HG03571 (cell line): ENCODE data around the gene CSH1.
"Not testable (repeated sequence)": the region's sequence is repeated elsewhere in the genome, so short reads cannot be mapped to it uniquely, and the experiment has no call there.

ENCODE experiments used
- ATAC-seq: cut with Tn5 transposase; IDR thresholded peaks from one replicate; pipeline ENCODE4 v1.9.1; 2021; ENCODE audit not compliant: unreplicated experiment

The CSH1 gene

DNA sequence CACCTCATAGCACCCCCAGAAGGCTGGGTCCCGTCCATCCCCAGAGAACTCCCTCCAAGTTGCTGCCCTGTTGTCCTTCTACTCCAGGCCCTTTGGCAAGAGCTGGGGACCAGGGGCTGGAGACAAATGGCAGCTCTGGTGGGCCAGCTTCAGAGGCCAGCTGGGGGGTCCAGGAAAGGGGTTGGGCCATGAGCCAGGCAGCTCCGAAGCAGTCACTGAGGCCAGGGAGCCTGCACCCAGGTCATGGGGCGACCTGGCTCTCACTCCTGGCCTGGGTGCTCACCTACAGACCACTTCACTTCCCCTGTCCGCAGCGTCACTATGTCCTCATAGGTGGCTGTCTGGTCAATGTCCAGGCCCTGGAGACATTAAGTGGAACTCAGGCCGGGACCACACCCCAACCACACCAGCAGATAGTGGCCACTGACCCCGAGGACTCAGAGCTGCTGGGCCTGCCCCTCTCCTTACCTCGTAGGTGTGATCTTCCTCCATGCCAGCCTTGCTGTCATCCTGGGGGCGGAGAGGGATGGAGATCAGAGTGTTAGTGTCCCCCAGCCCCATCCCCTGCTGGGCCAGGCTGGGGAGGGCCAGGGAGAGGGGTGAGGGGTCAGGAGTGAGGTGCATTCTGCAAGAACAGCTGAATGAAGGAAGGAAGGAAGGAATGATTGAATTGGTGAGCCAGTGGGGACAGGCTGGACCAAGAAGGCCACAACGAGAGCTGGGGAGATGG lies 32.8 kb upstream of the CSH1 start:
- no peak for ATAC-seq

- ATAC-seq, result no peak
These were observed 31.8 kb upstream of the CSH1 start for GRCh38 chr17:63928172-63928666.

- no peak for ATAC-seq
These were observed 31.2 kb upstream of the CSH1 start for GRCh38 chr17:63927464-63928171.

- ATAC-seq, result no peak
These were observed 29.8 kb upstream of the CSH1 start for GRCh38 chr17:63926164-63926563.

DNA sequence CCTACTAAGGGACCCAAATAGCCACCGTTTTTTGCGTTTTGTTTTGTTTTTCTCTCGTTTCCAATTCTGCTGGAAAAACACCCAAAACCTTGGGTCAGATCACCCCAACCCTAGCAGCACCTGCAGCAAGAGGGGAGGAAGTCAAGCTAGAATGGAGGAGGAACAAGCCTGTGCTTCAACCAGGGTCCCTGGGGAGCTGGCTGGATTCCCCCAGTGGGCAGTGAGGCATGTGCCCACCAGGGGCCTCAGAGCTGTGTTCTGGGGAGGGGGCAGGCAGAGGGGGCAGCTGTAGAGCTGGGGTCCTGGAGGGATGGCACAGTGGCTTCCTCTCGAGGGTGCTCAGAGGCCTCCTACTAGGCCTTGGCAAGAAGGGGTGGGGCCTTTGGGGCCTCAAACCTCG lies 29.2 kb upstream of the CSH1 start:
- no peak for ATAC-seq

DNA sequence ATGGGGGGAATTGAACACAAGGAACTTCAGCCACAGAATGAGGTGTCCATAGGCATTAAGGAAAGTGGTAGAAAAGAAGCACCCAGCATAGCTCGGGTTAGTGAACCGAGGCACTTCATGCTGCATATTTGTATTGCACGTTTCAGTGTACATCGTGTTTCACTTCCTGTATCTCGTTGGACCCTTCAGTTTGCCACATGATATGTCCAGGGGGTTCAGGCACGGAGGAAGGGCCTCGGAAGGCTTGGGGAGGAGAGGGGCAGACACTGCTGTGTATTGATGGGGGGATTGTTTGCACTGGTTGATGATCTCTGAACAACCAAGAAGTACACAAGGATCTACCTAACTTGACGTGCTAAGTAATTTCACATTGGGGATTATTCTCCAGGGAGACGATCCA lies 26.0 kb upstream of the CSH1 start:
- ATAC-seq, result peak; percentile 68

GRCh38 chr17:63920779-63921178 lies 24.4 kb upstream of the CSH1 start:
- not testable (repeated sequence) for ATAC-seq

DNA sequence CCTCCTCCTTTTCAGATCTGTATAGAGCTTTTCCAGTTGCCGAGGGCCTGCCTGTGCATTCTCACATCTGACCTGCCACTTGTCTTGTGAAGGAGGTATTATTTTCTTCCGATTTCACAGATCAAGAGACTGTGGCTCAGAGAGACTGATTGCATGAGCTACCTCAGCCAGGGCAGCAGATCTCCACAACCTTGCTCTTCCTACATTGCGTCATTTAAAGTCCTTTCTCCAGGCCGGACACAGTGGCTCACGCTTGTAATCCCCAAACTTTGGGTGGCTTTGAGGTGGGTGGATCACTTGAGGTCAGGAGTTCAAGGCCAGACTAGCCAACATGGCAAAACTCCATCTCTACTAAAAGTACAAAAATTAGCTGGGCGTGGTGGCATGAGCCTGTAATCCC lies 23.7 kb upstream of the CSH1 start:
- not testable (repeated sequence) for ATAC-seq

DNA sequence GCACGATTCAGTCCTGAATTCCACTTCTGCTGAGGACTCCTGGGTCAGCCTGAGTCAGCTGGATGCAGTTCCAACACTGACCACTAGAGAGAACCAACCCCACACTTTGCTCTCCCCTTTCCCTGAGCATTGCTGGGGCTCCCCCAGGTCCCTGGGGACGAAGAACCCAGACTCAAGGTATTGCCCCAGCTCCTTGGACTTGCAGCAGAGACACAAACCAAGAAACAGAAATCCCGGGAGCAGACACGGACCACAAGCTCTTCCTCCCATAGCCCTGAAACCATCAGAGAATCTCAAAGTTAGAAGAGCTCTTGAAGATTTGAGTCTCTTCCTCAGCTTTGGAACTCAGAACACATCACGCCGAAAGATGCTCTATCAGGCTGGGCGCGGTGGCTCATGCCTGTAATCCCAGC lies 22.9 kb upstream of the CSH1 start:
- ATAC-seq, result no peak

GRCh38 chr17:63918789-63919305 lies 22.5 kb upstream of the CSH1 start, which contains the start of gene GH1:
GH1 (minus strand) TSS chr17:63918839; CDS start chr17:63918776, 63 bp downstream.
- not testable (repeated sequence) for ATAC-seq

- ATAC-seq, result no peak
These were observed 21.9 kb upstream of the CSH1 start for GRCh38 chr17:63918305-63918704.

- ATAC-seq, result no peak
These were observed 21.3 kb upstream of the CSH1 start for GRCh38 chr17:63917646-63918045.

- not testable (repeated sequence) for ATAC-seq
These were observed 20.8 kb upstream of the CSH1 start for GRCh38 chr17:63917206-63917605.

DNA sequence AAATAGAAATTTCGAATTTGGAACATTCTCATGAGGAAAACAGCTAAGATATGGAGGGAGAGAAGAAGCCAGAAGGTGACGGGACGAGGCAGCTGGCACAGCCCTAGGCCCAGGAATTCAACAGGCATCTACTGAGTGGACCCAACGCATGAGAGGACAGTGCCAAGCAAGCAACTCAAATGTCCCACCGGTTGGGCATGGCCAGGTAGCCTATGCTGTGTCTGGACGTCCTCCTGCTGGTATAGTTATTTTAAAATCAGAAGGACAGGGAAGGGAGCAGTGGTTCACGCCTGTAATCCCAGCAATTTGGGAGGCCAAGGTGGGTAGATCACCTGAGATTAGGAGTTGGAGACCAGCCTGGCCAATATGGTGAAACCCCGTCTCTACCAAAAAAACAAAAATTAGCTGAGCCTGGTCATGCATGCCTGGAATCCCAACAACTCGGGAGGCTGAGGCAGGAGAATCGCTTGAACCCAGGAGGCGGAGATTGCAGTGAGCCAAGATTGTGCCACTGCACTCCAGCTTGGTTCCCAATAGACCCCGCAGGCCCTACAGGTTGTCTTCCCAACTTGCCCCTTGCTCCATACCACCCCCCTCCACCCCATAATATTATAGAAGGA lies 20.3 kb upstream of the CSH1 start:
- no peak for ATAC-seq

DNA sequence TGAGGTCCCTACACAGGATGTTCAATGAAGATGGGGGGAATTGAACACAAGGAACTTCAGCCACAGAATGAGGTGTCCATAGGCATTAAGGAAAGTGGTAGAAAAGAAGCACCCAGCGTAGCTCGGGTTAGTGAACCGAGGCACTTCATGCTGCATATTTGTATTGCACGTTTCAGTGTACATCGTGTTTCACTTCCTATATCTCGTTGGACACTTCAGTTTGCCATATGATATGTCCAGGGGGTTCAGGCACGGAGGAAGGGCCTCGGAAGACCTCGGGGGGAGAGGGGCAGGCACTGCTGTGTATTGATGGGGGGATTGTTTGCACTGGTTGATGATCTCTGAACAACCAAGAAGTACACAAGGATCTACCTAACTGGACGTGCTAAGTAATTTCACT lies 19.4 kb upstream of the CSH1 start:
- not testable (repeated sequence) for ATAC-seq

- ATAC-seq, result no peak
These were observed 18.1 kb upstream of the CSH1 start for GRCh38 chr17:63914471-63914870.

DNA sequence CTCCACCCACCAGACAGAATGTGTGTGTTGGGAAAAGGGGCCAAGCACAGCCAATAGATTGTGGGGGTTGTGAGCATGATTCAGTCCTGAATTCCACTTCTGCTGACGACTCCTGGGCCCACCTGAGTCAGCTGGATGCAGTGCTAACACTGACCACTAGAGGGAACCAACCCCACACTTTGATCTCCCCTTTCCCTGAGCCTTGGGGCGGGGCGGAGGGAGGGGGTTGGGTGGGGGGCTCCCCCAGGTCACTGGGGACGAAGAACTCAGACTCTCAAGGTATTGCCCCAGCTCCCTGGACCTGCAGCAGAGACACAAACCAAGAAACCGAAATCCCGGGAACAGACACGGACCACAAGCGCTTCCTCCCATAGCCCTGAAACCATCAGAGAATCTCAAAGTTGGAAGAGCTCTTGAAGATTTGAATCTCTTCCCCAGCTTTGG lies 15.3 kb upstream of the CSH1 start:
- ATAC-seq, result no peak

DNA sequence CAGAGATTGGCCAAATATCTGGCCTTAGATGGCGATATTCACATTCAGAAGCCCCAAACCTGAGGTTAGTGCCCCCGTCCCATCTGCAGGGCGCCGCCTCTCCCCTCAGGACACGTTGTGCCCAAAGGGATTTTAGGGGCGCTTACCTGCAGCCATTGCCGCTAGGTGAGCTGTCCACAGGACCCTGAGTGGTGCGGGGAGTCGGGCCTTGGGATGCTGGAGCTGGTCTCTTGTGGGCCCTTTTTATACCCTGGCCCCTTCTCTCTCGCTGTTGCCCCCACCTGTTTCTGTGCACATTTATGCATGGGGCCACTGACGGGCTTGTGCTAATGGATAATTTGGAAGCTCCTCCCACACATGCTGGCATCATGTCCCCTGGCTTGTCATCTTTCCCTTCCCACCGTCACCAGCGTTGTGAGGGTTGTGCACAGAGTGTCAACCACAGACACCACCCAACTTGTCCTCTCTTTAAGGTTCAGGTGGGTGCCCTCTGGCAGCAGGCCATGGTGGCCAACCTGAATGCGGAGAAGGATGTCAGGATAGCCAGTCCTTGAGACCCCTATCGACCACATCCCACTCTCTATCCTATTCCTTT lies 14.8 kb upstream of the CSH1 start, which contains the start of gene CSHL1:
TSS of gene CSHL1 (minus strand) at position 218 of the 595 bp plus-strand sequence. CDS start at position 156, 62 bp downstream.
- ATAC-seq, result no peak

DNA sequence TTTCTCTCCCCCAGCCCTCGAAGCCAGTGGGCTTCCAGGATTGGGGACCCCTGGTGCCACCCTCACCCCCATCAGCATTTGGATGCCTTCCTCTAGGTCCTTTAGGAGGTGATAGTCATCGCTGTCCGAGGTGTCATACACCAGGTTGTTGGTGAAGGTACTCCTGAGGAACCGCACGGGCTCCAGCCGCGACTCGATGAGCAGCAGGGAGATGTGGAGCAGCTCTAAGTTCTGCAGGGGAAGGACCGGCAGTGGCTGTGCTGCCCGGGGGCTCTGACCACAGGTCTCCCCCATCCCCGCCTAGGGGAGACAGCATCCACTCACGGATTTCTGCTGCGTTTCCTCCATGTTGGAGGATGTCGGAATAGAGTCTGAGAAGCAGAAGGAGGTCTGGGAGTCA lies 13.7 kb upstream of the CSH1 start:
- ATAC-seq, result no peak

DNA sequence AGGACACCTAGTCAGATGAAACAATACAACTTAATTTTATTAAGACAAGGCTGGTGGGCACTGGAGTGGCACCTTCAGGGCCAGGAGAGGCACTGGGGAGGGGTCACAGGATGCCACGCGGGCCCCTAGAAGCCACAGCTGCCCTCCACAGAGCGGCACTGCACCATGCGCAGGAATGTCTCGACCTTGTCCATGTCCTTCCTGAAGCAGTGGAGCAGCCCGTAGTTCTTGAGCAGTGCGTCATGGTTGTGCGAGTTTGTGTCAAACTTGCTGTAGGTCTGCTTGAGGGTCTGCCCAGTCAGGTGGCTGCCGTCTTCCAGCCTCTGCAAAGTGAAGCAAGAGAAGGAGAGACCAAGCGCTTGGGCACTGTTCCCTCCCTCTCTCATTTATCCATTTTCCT lies 13.2 kb upstream of the CSH1 start:
- ATAC-seq, result not testable (repeated sequence)
